ENCODE measurements around the gene SULT2B1.

SULT2B1 gene

GRCh38 chr19:48606463-48607358 is 54.7 kb downstream of the SULT2B1 start, which contains the start of gene SPACA4:
TSS of gene SPACA4 (plus strand) at chr19:48606742. CDS start at chr19:48606979, 237 bp downstream.
- DNase-seq = no peak

GRCh38 chr19:48607359-48607755 is 55.4 kb downstream of the SULT2B1 start:
- DNase-seq = no peak

DNA sequence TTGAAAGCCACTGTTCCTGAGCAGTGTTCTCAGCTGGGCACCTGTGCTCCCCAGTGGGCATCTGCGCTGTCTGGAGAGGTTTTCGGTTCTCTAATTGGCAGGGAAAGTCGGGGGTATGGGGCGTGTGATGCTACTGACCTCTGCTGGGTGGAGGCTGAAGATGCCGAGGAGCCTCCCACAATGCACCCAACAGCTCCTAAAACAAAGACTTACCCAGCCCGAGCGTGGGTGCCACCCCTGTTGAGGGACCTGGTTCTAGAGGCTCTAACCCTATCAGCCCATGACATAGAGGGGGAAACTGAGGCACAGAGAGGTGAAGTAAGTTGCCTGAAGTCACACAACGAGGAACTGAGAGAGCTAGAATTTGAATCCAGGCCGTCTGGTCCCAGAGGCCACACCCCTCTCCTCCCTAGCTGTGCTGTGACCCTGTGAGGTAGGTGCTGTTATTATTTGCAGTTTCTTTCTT is 56.9 kb downstream of the SULT2B1 start:
- DNase-seq = peak in 1 of 2 experiments; percentile 32

- DNase-seq = no peak
Observed at GRCh38 chr19:48609571-48610108, 57.7 kb downstream of the SULT2B1 start.

DNA sequence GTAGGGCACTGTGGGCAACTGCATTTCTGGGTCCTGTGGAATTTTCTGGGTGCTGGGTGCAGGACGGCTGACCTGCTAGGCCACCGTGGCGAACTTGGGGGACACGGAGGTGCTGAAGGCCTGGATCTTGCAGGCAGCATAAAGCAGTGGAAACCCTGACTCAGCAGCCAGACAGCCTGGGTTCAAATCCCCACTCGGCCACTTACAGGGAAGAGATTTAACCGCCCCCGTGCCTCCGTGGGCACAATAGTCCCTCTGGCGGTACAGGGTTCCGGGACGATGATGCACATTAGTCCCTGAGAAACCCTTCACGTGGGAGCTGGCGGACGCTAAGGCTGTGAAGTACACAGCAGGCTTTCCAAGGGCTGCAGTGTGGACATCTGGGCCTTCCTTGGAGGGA is 59.9 kb downstream of the SULT2B1 start:
- DNase-seq = no peak

DNA sequence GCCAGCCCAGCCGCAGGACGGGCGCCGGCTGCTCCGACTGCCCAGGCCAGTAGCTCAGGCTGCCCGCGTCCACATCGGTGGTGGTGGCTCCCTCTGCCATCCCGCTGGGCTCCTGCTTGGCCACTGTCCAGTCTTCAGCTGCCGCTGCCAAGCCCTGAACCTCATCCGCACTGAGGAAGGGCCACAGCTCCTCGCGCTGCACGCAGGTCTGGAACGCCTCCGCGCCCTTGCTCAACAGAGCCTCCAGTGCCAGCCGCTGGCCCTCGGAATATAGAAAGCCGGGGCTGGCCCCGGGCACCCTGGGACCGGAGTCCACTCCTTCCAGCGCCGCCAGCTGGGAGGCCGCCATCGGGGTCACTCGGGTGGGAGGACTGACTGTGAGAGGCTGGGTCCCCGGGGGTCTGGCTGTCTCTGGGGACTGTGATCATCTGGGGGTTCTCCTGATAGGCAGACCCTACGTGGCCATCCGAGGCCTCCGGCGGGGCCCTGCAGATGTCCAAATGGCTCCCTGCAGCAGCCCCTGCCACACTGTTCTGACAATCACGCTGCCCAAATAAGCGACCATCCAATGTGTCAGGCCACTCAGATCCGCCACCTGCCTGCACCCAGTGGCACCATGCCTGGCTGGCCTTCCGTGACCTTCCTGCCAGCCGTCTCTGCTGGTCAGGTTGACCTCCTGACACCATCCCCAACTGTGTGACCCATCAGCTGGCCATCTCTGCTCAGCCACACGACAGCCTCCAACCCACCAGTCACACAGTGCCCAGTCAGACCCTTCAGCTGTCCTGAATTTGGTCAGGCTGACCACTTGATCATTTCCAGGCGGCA is 61.3 kb downstream of the SULT2B1 start:
- no peak for DNase-seq

DNA sequence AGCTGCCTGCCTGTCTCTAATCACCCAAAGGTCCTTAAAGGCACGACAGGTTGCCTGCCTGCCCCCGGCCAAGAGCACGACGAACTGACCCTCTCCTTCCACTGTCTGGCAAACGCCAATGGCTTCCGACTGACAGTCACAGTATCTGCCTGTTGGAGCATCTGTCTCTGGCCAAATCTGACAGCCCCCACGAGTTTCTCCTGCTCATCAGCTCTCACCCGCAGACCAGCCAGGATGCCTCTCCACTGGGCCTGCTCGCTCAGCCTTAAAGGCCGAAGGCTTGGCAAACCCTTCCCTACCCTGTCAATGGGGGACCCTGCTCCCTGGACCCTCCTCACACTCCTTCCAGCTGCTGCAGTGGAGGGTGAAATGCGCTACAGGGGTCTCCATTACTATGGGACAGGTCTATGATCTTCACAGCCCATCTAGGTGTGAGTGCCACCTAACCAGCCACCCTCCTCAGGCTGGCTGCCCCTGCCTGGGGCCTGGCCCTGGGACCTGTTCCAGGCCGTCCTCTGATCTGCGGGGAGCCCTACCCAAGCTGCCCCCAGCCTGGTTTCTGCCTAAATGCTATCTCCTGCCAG is 62.0 kb downstream of the SULT2B1 start:
- DNase-seq = no peak

GRCh38 chr19:48614436-48615230 is 62.7 kb downstream of the SULT2B1 start, which contains the start of gene FAM83E:
TSS of gene FAM83E (minus strand) at chr19:48615076. CDS start at chr19:48613372, 1,704 bp downstream.
- no peak for DNase-seq

- DNase-seq = no peak
Observed at GRCh38 chr19:48615231-48616040, 63.5 kb downstream of the SULT2B1 start.

GRCh38 chr19:48616041-48616436 is 64.1 kb downstream of the SULT2B1 start:
- no peak for DNase-seq

DNA sequence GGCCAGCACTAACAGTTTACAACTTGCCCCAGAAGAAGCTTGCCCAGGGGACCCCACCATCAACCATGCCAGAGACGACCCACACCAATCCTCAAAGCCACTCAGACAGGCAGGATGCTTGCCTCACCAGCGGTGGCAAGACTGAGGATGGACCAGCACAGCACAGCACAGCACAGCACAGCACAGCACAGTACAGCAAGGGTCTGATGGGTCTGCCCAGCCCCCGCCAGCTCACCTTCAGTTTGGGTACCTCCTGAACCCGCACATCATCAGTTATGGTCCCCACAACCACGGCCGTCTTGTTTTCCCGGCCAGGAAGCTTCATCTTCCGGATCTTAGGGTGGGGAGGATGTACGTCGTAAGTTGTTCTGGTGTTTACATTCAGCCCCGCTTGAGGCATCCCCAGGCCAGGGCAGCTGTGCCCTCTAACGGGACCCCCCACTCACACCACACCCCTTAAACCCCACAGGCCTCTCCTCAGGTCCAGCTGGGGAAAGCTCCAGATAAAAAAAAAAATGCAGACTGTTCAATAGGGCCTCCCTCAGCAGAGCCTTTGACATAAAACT is 64.6 kb downstream of the SULT2B1 start:
- DNase-seq = no peak

DNA sequence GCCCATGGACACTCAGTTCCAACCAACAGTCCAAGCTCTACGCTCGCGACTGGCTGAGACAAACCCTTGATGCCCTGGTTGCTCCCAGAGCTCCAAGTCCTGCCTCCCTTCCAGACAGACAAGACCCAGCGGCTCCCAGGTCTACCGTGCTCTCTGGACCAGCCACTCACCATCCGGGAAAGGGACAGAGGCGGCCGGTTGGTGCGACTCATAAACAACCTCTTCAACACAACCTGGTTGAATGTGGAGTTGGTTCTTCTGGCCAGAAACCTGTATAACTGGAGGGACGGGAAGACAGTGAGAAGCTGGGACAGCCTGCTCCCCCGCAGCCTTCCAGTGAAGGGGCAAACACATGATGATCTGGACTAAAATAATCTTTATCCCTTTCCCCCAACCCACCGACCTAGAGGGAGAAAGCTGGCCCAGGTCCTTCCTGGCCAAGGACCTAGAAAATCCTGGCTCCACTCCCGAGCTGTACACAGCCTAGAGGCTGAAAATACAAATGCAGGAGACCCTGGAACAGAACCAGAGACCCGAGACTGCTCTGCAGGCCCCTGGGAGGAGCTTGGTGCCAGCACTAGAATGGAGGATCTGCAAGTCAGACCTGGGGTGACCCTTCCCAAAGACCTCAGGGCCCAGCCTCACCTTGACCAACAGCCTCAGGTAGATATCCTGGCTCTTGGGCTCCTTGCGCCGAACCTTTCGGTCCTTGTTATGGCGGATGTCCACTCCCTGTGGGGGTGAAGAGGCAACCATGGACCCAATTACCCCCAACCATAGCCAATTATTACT is 65.4 kb downstream of the SULT2B1 start:
- no peak for DNase-seq

DNA sequence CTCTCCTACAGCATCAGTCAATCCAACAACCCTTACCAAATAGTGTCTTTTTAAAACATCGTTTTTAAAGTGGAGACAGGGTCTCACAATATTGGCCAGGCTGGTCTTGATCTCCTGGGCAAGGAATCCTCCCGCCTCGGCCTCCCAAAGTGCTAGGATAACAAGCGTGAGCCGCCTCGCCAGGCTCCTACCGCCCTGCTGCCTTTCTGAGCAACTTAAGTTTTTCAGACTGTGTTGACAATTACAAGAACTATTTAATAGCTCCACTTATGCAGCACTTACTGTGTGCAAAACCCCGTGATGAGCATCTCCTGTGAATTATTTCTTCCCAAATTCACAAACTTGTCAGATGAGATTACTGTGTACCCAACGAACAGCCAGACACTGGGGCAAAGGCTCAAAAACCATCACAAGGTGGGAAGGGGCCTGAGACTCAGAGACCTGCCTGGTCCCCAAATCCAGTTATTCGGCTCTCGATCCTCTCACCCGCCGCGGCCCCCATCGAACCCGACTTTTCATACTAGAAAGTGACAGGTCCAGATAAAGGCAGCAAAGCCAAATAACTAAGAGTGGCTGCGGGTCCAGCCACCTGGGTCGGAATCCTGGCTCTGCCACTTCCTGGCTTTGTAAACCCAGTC is 66.4 kb downstream of the SULT2B1 start:
- no peak for DNase-seq

DNA sequence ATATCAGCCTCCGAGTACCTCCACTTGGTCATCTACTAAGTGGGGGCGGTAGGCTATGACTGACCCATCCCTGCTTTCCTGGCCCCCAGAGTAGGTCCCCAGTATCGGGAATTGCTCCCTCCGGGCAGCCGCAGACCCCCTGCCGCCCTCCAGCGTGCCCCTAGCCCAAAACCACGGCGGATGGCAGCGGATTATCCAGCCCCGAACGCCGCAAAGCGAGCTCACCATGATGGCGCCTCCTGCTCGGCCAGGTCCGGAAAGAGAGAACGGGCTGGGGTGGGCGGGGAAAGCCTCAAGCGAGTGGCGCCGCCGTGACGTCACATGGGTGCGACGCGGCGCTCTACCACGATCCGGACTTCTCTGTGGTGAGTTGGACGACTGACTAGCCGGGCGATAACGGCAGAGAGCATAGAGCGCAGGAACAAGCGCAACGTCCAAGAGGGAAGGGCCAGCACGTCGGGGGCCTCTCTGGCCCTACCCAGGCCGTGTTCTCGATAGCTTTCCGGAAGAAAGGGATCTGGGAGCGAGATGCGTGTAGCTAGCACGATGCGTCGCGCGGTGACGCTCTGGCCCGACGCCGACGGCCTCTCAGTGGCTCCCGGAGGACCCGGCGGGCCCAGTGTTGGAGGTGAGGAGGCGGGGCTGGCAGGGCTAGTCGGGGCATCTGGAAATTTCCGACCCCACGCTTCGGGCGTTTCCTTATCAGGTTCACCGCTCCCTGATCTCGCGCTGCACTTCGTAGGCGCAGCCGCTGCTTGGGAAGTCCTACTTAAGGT is 67.1 kb downstream of the SULT2B1 start, which contains the start of the genes RPL18 and SPHK2:
Gene RPL18 (minus strand): TSS at position 263 of the 776 bp plus-strand sequence. CDS start 35 bp downstream, at position 228.
Gene SPHK2 (plus strand): TSS at position 591 of the 776 bp plus-strand sequence. CDS start 1,009 bp downstream, outside the sequence.
- peak; percentile 94 to 95 for DNase-seq

- DNase-seq = no peak
Observed at GRCh38 chr19:48619692-48620585, 68.0 kb downstream of the SULT2B1 start.

DNA sequence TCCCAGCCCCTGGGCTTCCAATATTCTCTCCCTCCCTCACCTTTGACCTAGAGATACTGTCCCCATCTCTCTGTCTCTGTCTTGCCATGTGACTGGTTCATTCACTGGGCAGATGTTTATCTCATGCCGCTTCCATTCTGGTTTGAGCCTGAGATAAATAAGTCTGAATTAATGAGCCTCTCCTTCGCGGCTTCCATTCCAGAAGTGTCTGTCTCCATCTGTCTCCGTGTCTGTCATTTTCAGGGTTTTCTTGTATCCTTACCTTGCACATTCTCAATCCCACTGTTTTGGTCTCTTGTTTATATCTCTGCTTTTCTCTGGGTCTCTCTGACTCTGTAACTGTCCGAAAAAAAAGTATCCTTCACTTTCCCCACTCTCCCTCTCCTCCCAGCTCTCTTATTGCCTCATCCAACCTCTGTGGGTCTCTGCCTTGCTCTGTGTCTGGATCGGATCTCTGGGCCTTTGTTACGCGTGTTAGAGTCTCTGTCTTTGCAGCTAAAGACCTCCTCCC is 71.6 kb downstream of the SULT2B1 start:
- no peak for DNase-seq

- peak; percentile 96 to 98 for DNase-seq
Observed at GRCh38 chr19:48624067-48624594, 72.2 kb downstream of the SULT2B1 start.

Measured in stimulated activated CD4-positive, alpha-beta T cell treated with anti-CD3 and anti-CD28 coated beads, Interleukin-4, amount 100 ng/mL, for 4 hours (primary cell).